Loucy (cell line): ENCODE results near the gene OR56A3.

Source experiments
- CTCF ChIP-seq: fragments of 200-600 bp; sonication (generic); conservative IDR thresholded peaks from 2 replicates; pipeline ENCODE4 v1.5.1; 2014; ENCODE audit warnings: mild to moderate bottlenecking, antibody characterized with exemption, low read length
- EZH2phosphoT487 ChIP-seq: fragments of 200-600 bp; IDR thresholded peaks from 2 replicates; pipeline ENCODE4 v1.6.1; 2018; ENCODE audit warnings: antibody characterized with exemption, mild to moderate bottlenecking, moderate library complexity, borderline replicate concordance

GRCh38 chr11:5941951-5942350, at the start of gene OR56A3:
- TF ChIP-seq CTCF (no peak), EZH2phosphoT487 (no peak)
